Measurements from ENCODE around the gene CYP27B1. TPM values are rescaled to one million over a fixed set of nuclear protein-coding genes. Genes with fewer than 3 reads are reported as not detected.

Gene CYP27B1
- total and polyA plus RNA-seq, 10 of the 15 experiments (the other 5 are each of a cell fraction or from before 2014, with no cell fraction given) = 0.10 to 2.7 (median 1.1) TPM

DNA sequence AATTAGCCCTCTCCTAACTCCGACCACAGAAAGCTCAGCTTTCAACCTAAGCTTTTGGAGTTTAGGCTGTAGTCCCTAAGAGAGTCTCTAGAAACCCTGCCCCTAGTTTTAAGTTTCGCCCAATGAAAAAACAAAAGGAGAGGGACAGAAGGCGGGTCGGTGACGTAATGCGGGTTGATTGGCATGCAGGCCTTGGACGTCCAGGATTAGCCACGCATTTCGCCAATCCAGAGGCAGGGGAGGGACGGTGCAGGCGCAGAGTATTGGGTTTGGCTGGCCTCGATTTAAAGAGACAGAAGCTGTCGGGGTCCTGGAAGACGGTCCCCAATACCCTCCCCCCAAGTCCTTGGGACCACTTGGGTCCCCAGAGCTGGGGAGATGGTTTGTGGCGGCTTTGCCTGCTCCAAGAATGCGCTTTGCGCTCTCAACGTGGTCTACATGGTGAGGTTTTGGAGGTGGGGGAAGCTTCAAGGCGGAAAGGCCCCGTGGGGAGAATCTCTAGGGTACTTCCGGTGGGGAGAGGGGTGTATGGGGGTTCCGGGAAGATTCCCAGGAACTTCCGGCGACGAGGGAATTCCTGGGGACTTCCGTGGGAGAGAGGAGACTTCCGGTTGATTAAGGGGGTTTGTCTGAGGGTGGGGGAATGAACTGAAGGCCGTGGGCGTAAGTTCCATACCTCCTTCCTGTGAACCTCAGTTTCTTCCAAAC is 21.9 kb downstream of the CYP27B1 start, which contains the start of gene TSPAN31 (continued):
- TF ChIP-seq SMAD1 (IDR thresholded peaks at IDR 0.05; ENCODE audit: low read depth, partially characterized antibody) (no peak), RAD21 (IDR thresholded peaks at IDR 0.05; ENCODE audit: insufficient read depth, low read depth, low read length) (no peak), ZSCAN29 (IDR thresholded peaks at IDR 0.05) (no peak), ZBED1 (IDR thresholded peaks at IDR 0.05; ENCODE audit: borderline replicate concordance) (no peak; the same call in 1 of the 2 replicates), SP1 (IDR thresholded peaks at IDR 0.05; ENCODE audit: low read depth, low read length) (peak; percentile 95), TAF1 (IDR thresholded peaks at IDR 0.05; ENCODE audit: borderline replicate concordance, low read depth, low read length) (no peak), TCF3 (IDR thresholded peaks at IDR 0.05; ENCODE audit: borderline replicate concordance, insufficient read depth, low read depth, low read length) (no peak), RAD51 (IDR thresholded peaks at IDR 0.05) (no peak), RUNX3 (IDR thresholded peaks at IDR 0.05; ENCODE audit: low read length) (peak; percentile 32), YY1 (IDR thresholded peaks at IDR 0.05; ENCODE audit: low read depth, low read length) (no peak), SIX5 (IDR thresholded peaks at IDR 0.05; ENCODE audit: low read depth, low read length, severe bottlenecking) (no peak)
- TF ChIP-seq, protein P1, sequence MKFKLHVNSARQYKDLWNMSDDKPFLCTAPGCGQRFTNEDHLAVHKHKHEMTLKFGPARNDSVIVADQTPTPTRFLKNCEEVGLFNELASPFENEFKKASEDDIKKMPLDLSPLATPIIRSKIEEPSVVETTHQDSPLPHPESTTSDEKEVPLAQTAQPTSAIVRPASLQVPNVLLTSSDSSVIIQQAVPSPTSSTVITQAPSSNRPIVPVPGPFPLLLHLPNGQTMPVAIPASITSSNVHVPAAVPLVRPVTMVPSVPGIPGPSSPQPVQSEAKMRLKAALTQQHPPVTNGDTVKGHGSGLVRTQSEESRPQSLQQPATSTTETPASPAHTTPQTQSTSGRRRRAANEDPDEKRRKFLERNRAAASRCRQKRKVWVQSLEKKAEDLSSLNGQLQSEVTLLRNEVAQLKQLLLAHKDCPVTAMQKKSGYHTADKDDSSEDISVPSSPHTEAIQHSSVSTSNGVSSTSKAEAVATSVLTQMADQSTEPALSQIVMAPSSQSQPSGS (IDR thresholded peaks at IDR 0.05; ENCODE audit: low read length) = peak; percentile 85
- TF ChIP-seq, protein P2, sequence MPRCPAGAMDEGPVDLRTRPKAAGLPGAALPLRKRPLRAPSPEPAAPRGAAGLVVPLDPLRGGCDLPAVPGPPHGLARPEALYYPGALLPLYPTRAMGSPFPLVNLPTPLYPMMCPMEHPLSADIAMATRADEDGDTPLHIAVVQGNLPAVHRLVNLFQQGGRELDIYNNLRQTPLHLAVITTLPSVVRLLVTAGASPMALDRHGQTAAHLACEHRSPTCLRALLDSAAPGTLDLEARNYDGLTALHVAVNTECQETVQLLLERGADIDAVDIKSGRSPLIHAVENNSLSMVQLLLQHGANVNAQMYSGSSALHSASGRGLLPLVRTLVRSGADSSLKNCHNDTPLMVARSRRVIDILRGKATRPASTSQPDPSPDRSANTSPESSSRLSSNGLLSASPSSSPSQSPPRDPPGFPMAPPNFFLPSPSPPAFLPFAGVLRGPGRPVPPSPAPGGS (IDR thresholded peaks at IDR 0.05; ENCODE audit: borderline replicate concordance, insufficient read depth, low read depth, low read length, poor library complexity, severe bottlenecking) = peak; percentile 69
- TF ChIP-seq, protein P3, sequence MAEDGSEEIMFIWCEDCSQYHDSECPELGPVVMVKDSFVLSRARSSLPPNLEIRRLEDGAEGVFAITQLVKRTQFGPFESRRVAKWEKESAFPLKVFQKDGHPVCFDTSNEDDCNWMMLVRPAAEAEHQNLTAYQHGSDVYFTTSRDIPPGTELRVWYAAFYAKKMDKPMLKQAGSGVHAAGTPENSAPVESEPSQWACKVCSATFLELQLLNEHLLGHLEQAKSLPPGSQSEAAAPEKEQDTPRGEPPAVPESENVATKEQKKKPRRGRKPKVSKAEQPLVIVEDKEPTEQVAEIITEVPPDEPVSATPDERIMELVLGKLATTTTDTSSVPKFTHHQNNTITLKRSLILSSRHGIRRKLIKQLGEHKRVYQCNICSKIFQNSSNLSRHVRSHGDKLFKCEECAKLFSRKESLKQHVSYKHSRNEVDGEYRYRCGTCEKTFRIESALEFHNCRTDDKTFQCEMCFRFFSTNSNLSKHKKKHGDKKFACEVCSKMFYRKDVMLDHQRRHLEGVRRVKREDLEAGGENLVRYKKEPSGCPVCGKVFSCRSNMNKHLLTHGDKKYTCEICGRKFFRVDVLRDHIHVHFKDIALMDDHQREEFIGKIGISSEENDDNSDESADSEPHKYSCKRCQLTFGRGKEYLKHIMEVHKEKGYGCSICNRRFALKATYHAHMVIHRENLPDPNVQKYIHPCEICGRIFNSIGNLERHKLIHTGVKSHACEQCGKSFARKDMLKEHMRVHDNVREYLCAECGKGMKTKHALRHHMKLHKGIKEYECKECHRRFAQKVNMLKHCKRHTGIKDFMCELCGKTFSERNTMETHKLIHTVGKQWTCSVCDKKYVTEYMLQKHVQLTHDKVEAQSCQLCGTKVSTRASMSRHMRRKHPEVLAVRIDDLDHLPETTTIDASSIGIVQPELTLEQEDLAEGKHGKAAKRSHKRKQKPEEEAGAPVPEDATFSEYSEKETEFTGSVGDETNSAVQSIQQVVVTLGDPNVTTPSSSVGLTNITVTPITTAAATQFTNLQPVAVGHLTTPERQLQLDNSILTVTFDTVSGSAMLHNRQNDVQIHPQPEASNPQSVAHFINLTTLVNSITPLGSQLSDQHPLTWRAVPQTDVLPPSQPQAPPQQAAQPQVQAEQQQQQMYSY (CRISPR knock-in tag; IDR thresholded peaks at IDR 0.05) = peak; percentile 66; the same call in 1 of the 2 replicates
- TF ChIP-seq, protein P4, sequence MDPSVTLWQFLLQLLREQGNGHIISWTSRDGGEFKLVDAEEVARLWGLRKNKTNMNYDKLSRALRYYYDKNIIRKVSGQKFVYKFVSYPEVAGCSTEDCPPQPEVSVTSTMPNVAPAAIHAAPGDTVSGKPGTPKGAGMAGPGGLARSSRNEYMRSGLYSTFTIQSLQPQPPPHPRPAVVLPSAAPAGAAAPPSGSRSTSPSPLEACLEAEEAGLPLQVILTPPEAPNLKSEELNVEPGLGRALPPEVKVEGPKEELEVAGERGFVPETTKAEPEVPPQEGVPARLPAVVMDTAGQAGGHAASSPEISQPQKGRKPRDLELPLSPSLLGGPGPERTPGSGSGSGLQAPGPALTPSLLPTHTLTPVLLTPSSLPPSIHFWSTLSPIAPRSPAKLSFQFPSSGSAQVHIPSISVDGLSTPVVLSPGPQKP (IDR thresholded peaks at IDR 0.05; ENCODE audit: low read depth, low read length) = peak; percentile 21; the same call in 1 of the 2 replicates
- TF ChIP-seq, protein P5, sequence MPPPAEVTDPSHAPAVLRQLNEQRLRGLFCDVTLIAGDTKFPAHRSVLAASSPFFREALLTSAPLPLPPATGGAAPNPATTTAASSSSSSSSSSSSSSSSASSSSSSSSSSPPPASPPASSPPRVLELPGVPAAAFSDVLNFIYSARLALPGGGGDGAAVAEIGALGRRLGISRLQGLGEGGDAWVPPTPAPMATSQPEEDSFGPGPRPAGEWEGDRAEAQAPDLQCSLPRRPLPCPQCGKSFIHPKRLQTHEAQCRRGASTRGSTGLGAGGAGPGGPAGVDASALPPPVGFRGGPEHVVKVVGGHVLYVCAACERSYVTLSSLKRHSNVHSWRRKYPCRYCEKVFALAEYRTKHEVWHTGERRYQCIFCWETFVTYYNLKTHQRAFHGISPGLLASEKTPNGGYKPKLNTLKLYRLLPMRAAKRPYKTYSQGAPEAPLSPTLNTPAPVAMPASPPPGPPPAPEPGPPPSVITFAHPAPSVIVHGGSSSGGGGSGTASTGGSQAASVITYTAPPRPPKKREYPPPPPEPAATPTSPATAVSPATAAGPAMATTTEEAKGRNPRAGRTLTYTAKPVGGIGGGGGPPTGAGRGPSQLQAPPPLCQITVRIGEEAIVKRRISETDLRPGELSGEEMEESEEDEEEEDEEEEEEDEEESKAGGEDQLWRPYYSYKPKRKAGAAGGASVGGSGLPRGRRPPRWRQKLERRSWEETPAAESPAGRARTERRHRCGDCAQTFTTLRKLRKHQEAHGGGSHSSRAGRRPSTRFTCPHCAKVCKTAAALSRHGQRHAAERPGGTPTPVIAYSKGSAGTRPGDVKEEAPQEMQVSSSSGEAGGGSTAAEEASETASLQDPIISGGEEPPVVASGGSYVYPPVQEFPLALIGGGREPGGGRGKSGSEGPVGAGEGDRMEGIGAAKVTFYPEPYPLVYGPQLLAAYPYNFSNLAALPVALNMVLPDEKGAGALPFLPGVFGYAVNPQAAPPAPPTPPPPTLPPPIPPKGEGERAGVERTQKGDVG (CRISPR knock-in tag; IDR thresholded peaks at IDR 0.05) = no peak

Measured in GM12878 (cell line).